Measurements from ENCODE around the gene AREL1. TPM values are rescaled to one million over a fixed set of nuclear protein-coding genes. Genes with fewer than 3 reads are reported as not detected.
A peak's percentile ranks its signal among the peaks of the same experiment; 100 is the strongest.

AREL1 gene
- total and polyA plus RNA-seq, 2 experiments from 2014 or later = 14.9 to 19.2 TPM

GRCh38 chr14:74645244-74645643, 67.6 kb downstream of the AREL1 start:
- H3K4me3 ChIP-seq = no peak overlapping the region
- DNase-seq (ENCODE audit: low read depth in 1 of 2, low spot score in 1 of 2) = peak in 1 of 2 donors; percentile 63
- TF ChIP-seq CTCF (IDR thresholded peaks at IDR 0.05; ENCODE audit: low read depth, low read length) = no peak
- no peaks in the 10 kb centered on the region for H3K27me3 ChIP-seq
- H3K9me3 ChIP-seq (ENCODE audit: low read depth) = no peaks in the 10 kb centered on the region
- H3K4me1 ChIP-seq (ENCODE audit: low read depth) = peaks cover 4% of the 10 kb centered on the region
- no peak overlapping the region for H3K27ac ChIP-seq
- no peaks in the 10 kb centered on the region for H3K36me3 ChIP-seq

- H3K27ac ChIP-seq = no peak overlapping the region
- H3K27me3 ChIP-seq = no peaks in the 10 kb centered on the region
- H3K36me3 ChIP-seq = no peaks in the 10 kb centered on the region
- no peak for TF ChIP-seq CTCF (IDR thresholded peaks at IDR 0.05; ENCODE audit: low read depth, low read length)
- H3K4me3 ChIP-seq = no peak overlapping the region
- no peak for DNase-seq (ENCODE audit: low read depth in 1 of 2, low spot score in 1 of 2)
- peaks cover 15% of the 10 kb centered on the region for H3K4me1 ChIP-seq (ENCODE audit: low read depth)
- H3K9me3 ChIP-seq (ENCODE audit: low read depth) = no peaks in the 10 kb centered on the region
These were observed 71.1 kb downstream of the AREL1 start for GRCh38 chr14:74641601-74642391.

DNA sequence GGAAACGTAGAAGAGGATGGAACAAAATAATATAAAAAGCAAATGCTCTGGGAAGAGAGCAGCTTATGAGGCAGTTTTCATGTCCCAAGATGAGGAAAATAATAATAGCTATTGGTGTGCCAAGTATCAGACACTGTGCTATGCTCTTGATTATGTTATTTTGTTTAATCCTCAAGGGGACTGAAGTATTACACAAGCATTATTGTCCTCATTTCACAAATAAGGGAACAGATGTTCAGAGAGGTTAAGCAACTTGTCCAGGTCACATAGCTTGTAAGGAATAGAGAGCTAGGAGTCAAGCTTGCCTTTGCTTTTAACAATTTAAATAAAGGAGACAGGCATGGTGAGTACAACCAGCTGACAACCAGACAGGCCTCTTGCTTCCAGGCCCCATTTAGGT, 73.9 kb downstream of the AREL1 start:
- Histone ChIP-seq H3K9me3 (ENCODE audit: low read depth) (no peaks in the 10 kb centered on the region), H3K27ac (no peak overlapping the region), H3K36me3 (no peaks in the 10 kb centered on the region), H3K4me3 (no peak overlapping the region), H3K27me3 (no peaks in the 10 kb centered on the region), H3K4me1 (ENCODE audit: low read depth) (peaks cover 33% of the 10 kb centered on the region)
- peak in 1 of 2 donors; percentile 57 for DNase-seq (ENCODE audit: low read depth in 1 of 2, low spot score in 1 of 2)
- TF ChIP-seq CTCF (IDR thresholded peaks at IDR 0.05; ENCODE audit: low read depth, low read length) = no peak

GRCh38 chr14:74638066-74638465, 74.8 kb downstream of the AREL1 start:
- Histone ChIP-seq H3K9me3 (ENCODE audit: low read depth) (no peaks in the 10 kb centered on the region), H3K27ac (peak overlapping the region; percentile 75), H3K4me1 (ENCODE audit: low read depth) (peaks cover 33% of the 10 kb centered on the region), H3K4me3 (no peak overlapping the region), H3K36me3 (no peaks in the 10 kb centered on the region), H3K27me3 (no peaks in the 10 kb centered on the region)
- peak in 1 of 2 donors; percentile 24 for DNase-seq (ENCODE audit: low read depth in 1 of 2, low spot score in 1 of 2)
- no peak for TF ChIP-seq CTCF (IDR thresholded peaks at IDR 0.05; ENCODE audit: low read depth, low read length)

- no peak for DNase-seq (ENCODE audit: low read depth in 1 of 2, low spot score in 1 of 2)
- Histone ChIP-seq H3K4me3 (no peak overlapping the region), H3K9me3 (ENCODE audit: low read depth) (no peaks in the 10 kb centered on the region), H3K27me3 (no peaks in the 10 kb centered on the region), H3K27ac (peak overlapping the region; percentile 75), H3K36me3 (no peaks in the 10 kb centered on the region), H3K4me1 (ENCODE audit: low read depth) (peaks cover 33% of the 10 kb centered on the region)
- TF ChIP-seq CTCF (IDR thresholded peaks at IDR 0.05; ENCODE audit: low read depth, low read length) = no peak
These were observed 75.7 kb downstream of the AREL1 start for GRCh38 chr14:74637178-74637550.

Measured in cardiac muscle cell (in vitro differentiated cells and primary cell).